Cerebellar nuclear complex (tissue), 1 donor: ENCODE measurements around the gene MYO1B.

Experiments
- DNase-seq, 2 experiments: peaks; one replicate each; lab custom pipeline; 2025; lab: John Stamatoyannopoulos, UW

Gene MYO1B

DNA sequence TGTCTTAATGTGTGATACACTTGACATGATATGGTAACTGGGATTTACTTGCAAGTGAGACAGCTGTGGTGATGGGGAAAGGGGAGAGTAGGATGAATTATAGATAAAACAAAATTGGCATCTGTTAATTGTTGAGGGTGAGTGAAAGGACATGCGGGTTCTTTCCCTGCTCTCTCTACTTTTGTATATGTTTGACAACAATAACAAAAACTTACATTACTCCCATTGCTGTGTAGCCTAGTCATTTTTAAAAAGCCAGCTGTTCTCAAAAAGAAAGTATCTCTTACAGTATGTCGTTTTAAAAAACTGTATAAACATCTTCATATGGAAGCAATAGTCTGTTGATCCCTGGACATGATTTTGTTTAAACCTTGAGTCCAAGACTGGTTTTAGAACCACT is 117.6 kb downstream of the MYO1B start:
- no peak for DNase-seq

DNA sequence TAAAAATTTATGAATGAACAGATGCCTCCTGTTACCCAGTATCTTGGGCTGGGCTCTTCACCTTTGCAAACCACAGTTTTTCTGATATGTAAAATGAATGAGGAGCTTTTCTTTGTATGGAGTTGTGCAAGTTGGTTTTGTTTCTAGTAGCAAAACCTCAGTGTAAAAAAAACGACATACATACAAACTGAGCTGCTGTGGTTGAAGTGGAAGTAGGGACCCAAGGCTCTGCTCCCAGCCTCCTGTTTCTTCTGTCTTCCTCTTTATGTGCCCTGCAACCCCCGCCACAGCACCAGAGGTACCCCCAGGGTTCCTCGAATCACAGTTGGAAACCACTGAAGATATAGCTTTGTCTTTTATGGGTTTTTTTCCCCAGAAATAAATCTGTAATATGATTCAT is 118.1 kb downstream of the MYO1B start:
- DNase-seq: no peak

DNA sequence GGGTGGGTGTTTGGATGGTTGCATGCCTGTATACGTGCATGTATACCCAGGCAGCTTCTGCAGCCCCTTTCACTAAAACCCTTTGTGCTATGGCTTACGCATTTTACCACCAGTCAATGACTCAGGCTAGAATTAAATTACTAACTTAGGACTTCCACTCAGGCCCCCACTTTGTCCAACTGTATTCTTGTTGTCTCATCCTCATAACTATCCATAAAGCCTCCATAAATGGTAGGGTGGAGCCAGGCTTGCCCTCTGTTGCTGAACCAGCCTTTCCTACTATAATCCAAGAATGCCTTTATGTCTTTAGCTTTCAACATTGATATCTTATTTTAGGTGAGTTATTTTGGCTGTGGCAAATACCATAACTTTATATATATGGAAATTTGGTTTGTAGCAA is 119.9 kb downstream of the MYO1B start:
- DNase-seq: no peak

DNA sequence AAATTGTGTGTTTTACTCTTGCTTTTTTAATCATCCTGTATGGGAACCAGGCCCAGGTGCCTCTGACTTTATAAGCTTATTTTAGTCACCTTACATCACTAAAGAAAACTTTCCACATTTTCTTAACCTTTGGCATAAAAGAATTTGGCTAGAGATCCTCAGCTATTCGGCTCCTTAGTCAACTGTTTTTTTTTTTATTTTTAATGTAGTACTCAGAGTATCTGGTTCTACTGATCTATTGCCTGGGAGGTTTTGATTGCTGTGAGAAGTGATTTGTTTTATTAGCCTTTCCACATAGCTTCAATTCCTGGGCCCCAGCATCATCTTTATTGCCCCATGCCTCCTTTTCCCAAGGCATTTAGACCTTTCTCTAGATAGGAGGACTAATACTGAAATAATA is 121.0 kb downstream of the MYO1B start:
- DNase-seq: no peak

DNA sequence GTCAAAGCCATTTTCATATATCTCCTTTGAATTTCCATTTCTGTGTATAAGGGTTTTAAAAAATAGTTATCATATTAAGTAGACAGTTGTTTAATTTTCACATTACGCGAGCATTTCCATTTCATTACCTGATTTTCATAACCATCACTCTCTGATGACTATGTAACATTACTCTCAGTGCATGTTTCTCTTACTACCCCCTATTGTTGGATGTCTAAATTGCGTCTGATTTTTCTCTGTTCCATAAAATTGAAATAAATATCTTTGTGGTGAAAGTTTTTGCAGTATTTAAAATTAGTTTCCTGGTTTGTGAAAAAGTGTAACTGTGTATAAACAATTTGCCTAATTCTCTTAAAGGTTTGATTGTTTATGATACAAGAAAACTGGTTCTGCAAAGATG is 123.8 kb downstream of the MYO1B start:
- no peak for DNase-seq

DNA sequence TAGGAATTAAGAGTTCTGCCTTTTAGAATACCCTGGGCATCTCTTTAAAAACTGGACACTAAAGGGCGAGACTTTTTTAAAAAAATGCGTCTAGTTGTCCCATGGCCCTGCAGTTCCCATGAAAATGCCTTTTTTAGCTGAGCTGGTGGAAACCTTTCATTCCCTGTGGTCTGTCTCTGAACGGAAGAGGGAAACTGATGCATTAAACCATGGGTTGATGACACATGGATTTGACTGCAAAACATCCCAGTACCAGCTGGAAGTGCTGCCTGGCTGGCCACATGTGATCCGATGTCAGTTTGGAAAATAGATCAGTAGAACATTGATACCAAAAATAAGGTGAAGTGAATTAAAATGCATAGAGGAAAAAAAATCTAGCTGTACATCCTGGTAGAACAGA is 129.2 kb downstream of the MYO1B start:
- no peak for DNase-seq

DNA sequence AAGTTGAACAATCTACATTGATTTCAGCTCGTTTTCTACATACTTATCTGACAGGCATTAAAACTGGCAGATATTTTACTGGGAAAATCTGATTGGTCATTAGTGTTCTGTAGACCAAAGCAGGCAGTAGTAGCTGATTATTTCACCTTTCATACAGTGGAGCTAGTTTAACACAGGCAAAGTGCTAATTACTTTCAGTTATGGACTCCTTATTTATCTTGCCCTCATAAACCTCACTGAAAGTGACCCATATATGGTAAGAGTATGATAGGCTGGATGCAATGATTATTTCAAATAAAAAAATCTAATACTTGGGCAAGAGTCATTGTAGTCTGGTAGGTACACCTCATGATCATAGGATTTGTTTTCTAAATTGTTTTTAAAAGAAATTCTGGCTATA is 129.7 kb downstream of the MYO1B start:
- DNase-seq: no peak

DNA sequence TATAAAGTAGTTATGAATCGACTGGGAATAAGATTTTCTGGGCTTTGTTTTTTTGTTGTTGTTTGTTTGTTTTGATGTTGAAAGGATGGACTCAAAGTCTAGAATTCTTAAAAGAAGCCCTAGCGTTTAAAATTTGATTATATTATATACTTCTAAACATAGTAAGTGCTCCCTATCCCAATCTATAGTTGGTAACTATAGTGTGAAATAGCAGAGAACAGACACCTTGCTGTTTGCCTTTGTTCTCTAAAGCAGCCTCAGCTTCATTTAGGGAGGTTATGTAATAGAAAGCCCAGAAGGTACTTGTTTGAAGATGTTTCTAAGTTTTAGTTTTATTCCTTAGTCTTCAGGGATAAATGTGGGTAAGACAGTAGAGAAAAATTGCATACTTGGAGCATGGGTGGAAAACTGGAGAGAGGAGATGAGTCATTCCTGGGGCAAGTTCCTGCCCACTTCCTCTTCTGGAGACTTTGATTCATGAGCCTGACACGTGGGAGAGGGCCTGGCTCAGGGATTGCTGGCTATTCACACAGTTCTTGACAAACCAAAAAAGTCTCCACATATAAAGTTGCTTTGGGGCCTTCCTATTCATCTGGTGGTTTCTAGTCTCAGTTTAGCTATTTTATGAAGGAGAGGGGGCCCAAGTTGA is 131.9 kb downstream of the MYO1B start:
- DNase-seq: no peak

DNA sequence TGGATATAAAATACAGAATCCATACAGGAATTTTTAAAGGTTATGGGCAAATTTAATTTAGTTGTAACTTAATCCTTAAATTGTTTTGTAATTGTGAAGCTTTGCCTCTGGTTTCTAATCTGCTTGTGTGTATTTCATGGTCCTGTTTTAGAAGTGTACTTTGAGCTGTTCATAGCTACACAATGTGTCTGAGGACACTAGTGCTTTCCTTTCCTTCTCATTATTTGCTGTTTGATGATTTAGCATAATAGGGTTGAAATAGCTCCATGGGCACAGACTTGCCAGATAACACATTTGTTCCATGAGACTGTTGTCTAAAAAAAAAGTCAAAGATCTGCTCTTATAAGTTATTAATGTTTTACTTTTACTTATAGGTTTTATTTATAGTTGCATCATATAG is 134.2 kb downstream of the MYO1B start:
- no peak for DNase-seq

DNA sequence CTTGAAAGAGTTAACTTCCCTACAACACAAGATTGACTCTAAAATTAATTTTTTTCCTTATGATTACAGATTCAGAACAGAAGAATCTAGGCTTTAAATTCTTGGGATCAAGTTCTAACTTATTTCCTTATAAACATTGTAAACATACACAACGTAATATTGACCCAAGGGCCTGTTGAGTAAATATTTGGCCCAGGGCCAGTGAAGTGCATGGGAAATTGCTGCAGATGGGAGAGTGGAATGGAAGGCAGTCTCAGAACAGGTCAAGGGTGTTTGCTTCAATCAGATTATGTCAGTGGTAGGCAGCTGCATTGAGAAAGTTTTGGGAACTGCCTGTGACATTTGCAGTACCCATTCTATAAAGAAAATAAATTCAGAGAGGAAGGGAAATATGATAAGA is 137.6 kb downstream of the MYO1B start:
- DNase-seq: no peak

DNA sequence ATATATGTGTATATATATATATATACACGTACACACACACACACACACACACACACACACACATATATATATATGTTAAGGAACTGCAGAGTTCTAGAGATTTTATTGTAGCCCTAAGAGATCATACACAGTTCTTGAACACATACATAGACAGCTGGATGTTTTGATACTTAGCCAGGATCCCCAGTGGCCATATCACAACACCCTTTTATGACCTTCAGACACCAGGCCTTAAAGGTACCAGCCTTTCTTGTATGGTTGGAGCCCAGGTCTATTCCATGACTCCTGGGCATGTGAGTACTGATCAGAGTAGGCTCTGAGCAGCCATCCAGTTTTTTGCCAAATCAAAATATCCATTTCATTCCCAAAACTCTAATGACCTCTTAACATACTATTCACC is 138.3 kb downstream of the MYO1B start:
- DNase-seq: no peak

DNA sequence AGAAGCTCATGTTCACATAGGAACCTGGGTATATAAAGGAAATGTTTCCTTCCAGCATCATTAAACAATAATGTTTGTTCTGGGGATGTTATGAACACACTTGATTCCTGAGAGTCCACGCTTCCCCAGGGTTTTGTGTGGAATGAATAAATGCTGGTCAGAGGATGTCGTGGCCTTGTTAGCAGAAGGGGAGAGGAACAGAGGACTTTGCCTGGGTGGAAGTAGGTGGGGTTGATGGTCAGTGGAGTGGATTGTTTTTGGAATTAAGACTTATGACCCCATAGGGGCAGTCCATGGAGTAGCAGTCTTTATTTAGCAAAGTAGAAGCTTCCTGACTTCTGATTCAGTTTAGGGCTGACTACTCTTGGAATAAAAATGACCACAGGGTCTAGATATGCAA is 139.6 kb downstream of the MYO1B start:
- no peak for DNase-seq

DNA sequence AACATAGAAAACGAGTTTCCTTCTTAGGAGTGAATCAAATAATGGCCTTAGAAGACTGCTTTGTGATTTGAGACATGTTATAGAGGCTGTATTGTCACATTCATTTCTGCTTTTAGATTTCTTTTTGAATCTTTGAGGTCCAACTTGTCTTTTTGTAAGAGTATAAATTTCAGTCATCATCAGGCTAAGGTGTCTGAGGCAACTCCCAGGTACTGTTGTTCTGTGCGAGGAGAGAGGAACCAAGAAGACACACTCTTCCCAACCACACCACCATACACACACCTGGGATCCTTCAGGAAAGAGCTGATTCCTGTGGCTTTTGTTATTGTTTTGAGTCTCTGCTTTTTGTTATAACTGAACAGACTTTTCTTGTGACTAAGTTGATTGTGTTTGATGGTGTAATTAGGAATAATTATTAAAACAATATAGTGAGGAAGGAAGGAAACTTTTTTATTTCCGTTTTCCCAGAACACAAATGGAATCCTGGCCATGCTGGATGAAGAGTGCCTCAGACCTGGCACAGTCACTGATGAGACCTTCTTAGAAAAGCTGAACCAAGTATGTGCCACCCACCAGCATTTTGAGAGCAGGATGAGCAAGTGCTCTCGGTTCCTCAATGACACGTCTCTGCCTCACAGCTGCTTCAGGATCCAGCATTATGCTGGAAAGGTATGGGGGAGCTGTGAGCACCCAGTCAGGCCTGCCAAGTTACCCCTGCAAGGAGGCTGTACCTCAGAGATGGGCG is 140.4 kb downstream of the MYO1B start:
- no peak for DNase-seq

DNA sequence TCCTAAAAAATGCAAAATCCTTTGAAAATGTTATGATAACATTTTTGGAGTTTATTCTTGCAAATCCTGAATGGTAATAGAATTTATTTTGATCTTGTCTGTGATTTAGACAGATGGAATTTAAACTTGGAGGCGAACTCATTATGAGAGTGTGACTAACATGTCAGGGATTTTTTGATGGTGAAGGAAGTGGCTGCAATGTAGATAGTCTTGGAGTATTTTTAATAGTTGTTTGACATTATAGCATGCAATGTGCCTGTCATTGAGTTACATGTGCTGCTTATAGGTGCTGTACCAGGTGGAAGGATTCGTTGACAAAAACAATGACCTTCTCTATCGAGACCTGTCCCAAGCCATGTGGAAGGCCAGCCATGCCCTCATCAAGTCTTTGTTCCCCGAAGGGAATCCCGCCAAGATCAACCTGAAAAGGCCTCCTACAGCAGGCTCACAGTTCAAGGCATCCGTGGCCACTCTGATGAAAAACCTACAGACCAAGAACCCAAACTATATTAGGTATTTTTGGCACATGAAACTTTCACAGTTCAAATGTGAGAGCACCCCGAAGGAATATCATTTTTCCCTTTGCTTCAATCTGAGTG is 141.8 kb downstream of the MYO1B start:
- DNase-seq: no peak

DNA sequence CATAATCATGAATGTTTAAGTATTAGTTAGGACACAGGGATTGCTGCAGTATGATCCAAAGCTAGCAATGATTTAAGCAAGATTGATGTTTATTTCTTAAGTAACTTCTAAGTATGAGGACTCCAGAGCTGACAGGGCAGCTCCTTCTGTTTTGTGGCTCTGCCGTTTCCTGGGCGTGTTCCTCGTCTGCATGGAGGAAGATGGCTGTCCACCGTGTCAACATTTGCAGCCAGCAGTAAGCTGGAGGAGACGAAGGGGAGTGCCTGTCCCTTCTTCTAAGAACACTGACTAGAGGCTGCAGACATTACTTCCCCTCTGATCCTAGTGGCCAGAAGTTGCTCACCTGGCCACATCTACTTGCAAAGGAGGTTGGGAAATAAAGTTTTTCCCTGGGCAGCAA is 144.1 kb downstream of the MYO1B start:
- no peak for DNase-seq

DNA sequence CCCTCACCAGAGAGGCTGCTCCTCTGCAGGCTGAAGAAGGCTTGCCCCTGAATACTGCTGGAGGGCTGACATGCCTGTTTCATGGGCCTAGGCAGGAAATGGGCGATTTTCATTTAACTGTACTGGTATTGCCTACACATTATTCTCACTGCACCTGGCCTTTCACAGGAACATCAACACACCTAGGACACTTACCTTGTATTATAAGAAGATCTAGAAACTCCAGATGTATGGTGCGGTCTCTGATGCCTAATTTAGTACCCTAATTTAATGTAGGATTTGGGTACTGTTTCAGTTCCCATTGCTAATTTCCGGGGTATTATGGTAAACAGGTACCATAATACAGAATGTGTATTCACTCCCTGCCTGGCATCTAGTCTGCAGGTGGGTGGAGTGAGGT is 146.0 kb downstream of the MYO1B start:
- no peak for DNase-seq

DNA sequence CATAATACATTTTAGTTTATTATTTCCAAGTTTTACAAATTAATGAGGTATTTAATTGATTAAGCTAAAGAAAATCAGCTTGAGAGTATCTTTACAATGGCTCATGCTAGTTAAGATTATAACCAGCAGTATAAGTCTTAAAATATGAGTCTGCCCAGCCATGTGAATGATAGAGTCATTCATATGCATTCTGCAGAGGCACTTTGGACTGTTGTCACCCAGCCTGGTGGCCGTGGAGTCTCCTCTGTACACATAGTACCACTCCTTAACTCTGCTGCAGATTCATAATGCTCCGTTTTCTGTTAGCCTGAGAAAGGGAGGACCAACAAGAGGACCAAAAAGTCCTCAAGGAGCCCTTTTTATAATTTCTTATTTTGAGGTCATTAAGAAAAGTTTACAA is 148.8 kb downstream of the MYO1B start:
- DNase-seq: no peak

DNA sequence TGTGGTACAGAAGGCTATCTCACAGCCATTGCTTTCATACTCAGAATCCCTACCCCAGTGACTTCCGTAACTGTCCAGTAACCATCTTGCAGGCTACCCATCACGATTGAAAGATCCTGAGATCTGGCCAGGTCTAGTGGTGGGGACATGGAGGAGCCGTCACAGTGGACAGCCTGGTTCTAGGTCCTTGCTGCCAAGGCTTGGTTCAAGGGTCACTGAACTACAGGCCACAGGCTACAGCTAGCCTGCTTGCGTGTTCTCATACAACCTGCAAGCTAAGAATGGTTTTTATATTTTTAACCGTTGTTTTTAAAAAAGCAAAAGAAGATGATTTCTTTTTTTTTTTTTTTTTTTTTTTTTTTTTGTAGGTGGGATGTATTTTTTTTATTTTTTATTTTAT is 151.6 kb downstream of the MYO1B start:
- no peak for DNase-seq

DNA sequence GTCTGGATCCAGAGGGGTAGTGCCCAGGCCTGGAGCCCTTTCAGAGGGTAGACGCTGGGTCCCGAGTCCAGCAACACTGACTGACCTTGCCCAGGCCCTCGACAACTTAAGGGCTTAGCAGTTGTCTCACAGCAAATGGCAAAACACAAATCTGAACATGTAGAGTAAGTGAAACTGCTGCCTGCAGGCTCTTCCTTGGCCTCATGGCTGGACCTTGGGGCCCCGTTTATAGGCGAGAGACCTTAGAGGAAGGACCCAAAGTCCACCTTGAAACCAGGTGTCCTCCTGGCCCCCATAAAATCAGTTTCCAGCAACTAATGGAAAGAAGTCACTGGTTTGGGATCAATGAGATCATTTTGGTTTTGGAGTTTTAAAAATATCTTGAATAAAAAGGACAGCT is 154.4 kb downstream of the MYO1B start:
- DNase-seq: no peak

DNA sequence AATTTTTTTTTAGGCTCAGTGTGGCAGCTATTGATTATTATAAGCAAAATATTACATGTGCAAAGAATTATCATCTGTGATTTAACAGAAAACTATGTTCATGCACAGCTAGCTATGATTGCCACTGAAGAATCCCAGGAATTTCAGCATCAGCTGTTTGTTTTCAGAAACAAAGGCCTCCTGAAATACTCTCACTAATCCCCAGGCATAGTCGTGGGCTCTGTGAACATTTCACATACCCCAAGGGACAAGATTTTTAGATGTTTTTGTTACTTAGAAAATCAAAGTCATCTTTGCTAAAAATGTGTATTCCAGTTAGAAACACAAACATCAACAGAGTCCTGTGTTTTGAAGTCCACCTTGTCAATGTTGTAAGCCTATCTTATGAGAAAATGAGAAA is 156.1 kb downstream of the MYO1B start:
- DNase-seq: no peak

DNA sequence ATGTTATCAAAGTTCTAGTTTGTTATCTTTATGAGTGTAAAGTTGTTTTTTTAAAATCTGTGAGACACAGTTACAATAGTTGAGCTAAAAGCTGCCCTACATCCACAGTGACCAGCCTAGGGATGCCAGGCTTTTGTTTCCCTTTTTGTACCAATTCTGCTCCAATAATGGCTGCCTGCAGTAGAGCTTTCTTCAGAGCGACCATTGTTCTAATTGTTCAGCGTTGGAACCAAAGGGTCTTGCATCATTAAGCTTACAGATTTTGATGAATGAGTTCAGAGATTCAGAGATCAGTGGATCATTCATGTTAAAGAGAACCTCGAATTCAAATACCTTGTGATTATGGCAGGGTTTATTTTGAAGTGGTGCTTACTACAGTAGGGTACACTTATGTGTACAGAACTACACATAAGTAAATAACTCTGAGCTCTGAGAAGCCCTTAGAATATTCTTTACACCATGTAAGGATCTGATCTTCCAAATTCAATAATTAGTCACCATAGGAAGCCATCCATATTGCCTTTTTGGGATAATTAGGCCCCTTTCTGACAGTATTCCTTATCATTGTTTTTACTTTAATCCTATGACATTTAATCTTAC is 157.9 kb downstream of the MYO1B start:
- no peak for DNase-seq

DNA sequence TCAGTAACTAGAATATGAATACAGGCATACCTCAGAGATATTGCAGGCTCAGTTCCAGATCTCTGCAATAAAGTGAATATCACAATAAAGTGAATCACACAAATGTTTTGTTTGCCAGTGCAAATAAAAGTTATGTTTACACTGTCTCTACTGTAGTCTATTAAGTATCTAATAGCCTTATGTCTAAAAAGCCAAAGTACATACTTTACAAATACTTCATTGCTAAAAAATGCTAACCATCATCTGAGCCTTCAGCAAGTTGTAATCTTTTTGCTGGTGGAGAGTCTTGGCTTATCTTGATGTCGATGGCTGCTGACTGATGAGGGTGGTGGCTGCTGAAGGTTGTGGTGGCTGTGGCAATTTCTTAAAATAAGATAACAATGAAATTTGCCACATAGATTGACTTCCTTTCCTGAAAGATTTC is 159.4 kb downstream of the MYO1B start:
- DNase-seq: no peak

DNA sequence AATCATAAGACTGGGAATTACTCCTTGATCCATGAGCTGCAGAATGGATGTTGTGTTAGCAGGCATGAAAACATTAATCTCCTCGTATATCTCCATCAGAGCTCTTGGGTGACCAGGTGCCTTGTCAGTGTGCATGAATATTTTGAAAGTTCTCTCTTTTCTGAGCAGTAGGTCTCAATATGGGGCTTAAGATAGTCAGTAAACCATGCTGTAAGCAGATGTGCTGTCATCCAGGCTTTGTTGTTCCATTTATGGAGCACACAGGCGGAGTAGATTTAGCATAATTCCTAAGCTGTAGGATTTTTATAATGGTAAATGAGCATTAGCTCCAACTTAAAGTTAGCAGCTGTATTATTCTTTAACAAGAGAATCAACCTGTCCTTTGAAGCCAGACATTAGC is 160.3 kb downstream of the MYO1B start:
- no peak for DNase-seq
